Breast epithelium (tissue), 3 donors: ENCODE data around the gene ENAH.

Source experiments
- POLR2A ChIP-seq: fragments of 450-650 bp; IDR thresholded peaks from one replicate; pipeline ENCODE4 v1.6.1; 2016; ENCODE audit warnings: antibody characterized with exemption, mild to moderate bottlenecking, moderate library complexity
- POLR2AphosphoS5 ChIP-seq, 3 donors: sonication (generic); formaldehyde crosslinking; IDR thresholded peaks; one replicate each; pipeline ENCODE4 v1.6.1; 2017; ENCODE audit warnings: antibody characterized with exemption in 3 of 3
- TF ChIP-seq, protein P1 (sequence below), 3 donors: fragments of 450-650 bp; IDR thresholded peaks; one replicate each; pipeline ENCODE4 v1.5.1; 2016 to 2017; ENCODE audit warnings: antibody characterized with exemption in 3 of 3, mild to moderate bottlenecking in 3 of 3, moderate library complexity in 3 of 3

DNA sequence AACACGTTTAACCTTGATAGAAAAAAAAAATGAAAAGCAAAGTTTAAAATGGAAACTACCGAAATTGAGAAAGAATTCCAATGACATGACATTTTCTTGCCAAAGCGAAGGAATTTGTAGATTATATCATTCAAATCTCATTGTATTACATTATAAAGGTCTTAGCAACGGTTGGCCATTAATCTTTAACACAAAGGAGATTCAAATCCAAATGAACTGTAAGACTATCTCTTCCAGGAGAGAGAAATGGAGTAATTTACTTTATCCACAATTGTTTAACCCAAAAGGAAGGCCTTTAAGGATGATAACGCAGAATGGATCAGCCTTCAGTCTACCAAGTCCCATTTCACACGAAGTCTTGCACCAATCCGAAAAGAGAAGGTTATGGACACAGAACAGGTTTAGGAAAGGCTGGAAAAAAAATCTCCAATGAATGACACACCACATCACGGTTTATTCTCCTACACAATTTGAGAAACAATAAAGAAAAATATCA lies 1.5 kb downstream of the ENAH start:
- TF ChIP-seq, protein P1, sequence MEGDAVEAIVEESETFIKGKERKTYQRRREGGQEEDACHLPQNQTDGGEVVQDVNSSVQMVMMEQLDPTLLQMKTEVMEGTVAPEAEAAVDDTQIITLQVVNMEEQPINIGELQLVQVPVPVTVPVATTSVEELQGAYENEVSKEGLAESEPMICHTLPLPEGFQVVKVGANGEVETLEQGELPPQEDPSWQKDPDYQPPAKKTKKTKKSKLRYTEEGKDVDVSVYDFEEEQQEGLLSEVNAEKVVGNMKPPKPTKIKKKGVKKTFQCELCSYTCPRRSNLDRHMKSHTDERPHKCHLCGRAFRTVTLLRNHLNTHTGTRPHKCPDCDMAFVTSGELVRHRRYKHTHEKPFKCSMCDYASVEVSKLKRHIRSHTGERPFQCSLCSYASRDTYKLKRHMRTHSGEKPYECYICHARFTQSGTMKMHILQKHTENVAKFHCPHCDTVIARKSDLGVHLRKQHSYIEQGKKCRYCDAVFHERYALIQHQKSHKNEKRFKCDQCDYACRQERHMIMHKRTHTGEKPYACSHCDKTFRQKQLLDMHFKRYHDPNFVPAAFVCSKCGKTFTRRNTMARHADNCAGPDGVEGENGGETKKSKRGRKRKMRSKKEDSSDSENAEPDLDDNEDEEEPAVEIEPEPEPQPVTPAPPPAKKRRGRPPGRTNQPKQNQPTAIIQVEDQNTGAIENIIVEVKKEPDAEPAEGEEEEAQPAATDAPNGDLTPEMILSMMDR (IDR thresholded peaks at IDR 0.05) = no peak
- TF ChIP-seq POLR2A = no peak
- no peak for TF ChIP-seq POLR2AphosphoS5 (IDR thresholded peaks at IDR 0.05)
